ENCODE data around the gene FASN. TPM values are rescaled to one million over a fixed set of nuclear protein-coding genes. Genes with fewer than 3 reads are reported as not detected.

FASN gene
- total RNA-seq, 1 donor from 2014 or later = 439 TPM

DNA sequence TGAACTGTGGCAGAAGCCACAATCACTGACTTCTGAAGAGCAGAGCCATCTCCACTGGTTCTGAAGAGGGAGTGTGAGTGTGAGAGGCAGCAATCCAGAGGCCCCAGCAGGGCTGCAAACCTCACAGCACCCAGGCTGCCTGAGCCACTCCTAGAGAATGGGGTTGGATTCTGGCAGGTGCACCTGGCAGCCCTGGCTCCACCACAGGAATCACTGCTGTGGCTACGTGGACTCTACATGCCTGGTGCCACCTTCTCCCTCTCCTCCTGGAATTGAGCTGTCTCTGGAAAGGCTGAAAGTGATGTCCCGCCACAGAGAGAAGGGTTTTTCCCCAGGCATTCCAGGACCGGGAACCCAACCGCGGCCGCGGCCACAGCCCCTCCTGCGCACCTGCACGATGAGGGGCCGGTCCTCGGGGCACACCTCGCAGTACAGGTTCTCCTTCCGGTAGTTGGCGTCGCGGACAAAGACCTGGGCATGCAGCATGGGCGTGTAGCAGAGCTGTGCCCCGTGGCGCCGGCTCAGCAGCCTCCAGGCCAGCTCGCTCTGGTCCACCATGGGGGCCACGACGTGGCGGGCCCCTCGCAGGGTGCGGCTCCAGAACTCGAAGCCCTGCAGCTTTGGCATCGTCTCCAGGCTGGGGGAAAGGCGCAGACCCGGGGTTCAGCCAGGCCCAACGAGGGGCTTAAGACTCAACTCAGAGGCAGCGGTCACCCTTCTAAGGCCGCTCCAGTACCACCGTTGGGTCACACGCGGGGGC is 33.4 kb downstream of the FASN start:
- Mint-ChIP-seq H3K27me3 (ENCODE audit: unreplicated experiment) (peaks cover 10% of the 10 kb centered on the region), H3K4me3 (ENCODE audit: unreplicated experiment) (peak overlapping the region; percentile 70), H3K4me1 (ENCODE audit: low read depth, unreplicated experiment) (no peaks in the 10 kb centered on the region), H3K36me3 (ENCODE audit: unreplicated experiment) (no peaks in the 10 kb centered on the region), H3K27ac (ENCODE audit: unreplicated experiment) (no peak overlapping the region), H3K9me3 (ENCODE audit: unreplicated experiment) (peaks cover 3% of the 10 kb centered on the region)
- DNase-seq = no peak
- TF ChIP-seq, protein P1, sequence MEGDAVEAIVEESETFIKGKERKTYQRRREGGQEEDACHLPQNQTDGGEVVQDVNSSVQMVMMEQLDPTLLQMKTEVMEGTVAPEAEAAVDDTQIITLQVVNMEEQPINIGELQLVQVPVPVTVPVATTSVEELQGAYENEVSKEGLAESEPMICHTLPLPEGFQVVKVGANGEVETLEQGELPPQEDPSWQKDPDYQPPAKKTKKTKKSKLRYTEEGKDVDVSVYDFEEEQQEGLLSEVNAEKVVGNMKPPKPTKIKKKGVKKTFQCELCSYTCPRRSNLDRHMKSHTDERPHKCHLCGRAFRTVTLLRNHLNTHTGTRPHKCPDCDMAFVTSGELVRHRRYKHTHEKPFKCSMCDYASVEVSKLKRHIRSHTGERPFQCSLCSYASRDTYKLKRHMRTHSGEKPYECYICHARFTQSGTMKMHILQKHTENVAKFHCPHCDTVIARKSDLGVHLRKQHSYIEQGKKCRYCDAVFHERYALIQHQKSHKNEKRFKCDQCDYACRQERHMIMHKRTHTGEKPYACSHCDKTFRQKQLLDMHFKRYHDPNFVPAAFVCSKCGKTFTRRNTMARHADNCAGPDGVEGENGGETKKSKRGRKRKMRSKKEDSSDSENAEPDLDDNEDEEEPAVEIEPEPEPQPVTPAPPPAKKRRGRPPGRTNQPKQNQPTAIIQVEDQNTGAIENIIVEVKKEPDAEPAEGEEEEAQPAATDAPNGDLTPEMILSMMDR (IDR thresholded peaks at IDR 0.05; ENCODE audit: partially characterized antibody, unreplicated experiment) = no peak

DNA sequence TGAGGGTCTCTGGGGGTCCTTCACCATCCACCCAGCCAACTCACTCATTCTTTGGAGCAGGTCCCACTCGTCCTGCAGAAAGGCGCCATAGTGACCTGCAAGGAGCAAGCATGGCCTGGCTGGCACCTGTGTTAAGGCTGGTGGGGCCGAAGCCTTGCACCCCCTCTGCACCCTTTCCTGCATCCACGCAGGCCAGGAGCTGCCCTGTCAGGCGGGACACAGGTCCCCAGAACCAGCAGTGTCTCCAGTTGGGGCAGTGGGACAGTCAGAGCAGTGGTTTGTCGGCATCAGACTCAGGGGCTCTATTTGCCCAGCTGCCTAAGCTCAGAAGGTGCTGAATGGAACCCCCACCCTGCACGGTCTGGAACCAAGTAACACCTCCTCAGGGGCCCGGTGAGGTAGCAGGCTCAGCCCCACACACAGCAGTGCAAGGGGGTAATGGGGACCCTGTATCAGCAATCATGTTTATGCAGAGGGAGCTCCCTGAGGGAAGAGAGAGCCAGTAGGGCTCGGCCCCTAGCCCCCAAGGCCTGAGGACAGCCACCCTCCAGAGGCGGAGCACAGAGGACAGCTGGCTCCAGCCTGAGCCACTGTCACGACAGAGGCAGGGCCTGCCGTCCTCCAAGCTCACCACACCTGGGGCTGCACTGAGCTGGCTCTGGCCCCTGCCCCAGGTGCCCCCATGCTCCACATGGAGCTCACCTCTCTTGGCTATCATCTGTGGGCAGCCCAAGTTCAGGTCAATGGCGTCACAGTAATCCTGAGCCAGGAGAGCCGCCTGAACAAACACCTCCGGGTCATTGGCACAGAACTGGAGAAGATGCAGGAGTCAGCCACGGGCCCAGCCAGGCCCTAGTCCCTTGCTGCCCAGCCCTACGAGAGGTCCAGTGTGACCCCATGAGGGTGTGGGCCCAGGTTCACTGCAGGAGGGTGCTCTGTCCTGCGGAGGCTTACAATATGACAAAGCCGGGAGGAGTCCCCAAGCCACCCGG is 34.3 kb downstream of the FASN start:
- TF ChIP-seq, protein P1 (IDR thresholded peaks at IDR 0.05; ENCODE audit: partially characterized antibody, unreplicated experiment) = no peak
- H3K36me3 Mint-ChIP-seq (ENCODE audit: unreplicated experiment) = no peaks in the 10 kb centered on the region
- no peaks in the 10 kb centered on the region for H3K4me1 Mint-ChIP-seq (ENCODE audit: low read depth, unreplicated experiment)
- H3K27me3 Mint-ChIP-seq (ENCODE audit: unreplicated experiment) = peaks cover 10% of the 10 kb centered on the region
- DNase-seq = no peak
- no peak overlapping the region for H3K27ac Mint-ChIP-seq (ENCODE audit: unreplicated experiment)
- peaks cover 3% of the 10 kb centered on the region for H3K9me3 Mint-ChIP-seq (ENCODE audit: unreplicated experiment)
- H3K4me3 Mint-ChIP-seq (ENCODE audit: unreplicated experiment) = peak overlapping the region; percentile 70

DNA sequence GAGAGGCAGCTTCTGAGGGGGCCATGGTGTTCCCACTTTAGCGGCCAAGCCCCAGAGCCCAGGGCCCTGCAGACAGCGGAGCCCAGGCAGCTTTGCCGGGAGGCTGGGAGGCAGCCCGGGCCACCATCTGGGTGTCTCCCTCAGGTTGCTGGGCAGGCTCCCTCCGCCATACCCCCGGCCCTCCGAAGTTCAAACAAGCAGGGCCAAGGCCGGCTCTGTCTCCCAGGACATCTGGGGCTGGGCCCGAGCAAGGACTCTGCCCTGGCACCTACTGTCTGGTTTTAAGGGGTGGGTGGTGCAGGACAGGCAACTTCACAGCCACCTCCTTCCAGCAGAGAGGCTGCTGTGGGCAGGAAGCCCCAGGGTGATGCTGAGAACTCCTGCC is 35.1 kb downstream of the FASN start:
- H3K4me1 Mint-ChIP-seq (ENCODE audit: low read depth, unreplicated experiment) = no peaks in the 10 kb centered on the region
- H3K9me3 Mint-ChIP-seq (ENCODE audit: unreplicated experiment) = peaks cover 3% of the 10 kb centered on the region
- H3K27me3 Mint-ChIP-seq (ENCODE audit: unreplicated experiment) = peaks cover 10% of the 10 kb centered on the region
- no peak overlapping the region for H3K4me3 Mint-ChIP-seq (ENCODE audit: unreplicated experiment)
- no peak for DNase-seq
- TF ChIP-seq, protein P1 (IDR thresholded peaks at IDR 0.05; ENCODE audit: partially characterized antibody, unreplicated experiment) = no peak
- H3K27ac Mint-ChIP-seq (ENCODE audit: unreplicated experiment) = no peak overlapping the region
- H3K36me3 Mint-ChIP-seq (ENCODE audit: unreplicated experiment) = no peaks in the 10 kb centered on the region

DNA sequence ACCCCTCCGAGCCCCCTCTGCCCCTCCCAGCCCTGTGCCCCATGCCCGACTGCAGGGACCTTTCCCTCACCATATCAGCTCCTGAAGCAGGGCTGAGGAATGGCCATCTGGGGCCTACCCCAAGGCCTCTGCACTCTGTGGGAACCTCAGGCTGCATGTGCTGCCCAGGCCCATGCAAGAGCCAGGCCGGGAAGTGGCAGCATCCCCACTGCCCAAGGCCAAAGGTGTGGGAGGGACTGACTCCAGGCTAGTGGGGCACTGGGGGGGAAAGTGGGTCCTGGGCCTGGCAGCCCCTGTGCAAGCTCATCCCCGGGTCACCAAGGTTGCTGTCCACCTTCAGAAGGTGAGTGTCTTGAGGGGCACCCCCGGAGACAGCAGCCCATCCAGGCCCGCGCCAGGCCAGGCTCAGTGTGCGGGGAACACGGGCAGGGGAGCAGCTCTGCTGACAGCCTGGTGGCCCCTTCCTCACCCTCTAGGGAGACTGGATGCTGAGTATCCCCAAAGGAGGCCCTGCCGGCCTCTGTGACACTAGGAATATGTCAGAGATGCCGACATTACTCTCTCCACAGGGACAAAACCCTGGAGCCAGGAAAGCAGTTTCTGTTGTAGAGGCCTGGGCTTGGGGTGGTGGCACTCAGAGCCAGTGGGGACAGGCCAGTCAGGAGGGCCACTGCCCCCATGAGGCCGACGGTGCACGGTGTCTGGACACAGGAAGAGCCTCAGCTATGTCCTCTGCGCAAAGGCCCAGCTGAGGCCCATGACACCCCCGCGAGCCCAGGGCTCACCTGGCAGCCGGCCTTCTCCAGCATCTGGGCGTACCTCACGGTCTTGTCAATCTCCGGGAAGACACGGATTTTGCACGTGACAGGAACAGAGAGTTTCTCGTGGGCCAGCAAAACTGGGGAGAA is 35.7 kb downstream of the FASN start:
- Mint-ChIP-seq H3K27me3 (ENCODE audit: unreplicated experiment) (peaks cover 9% of the 10 kb centered on the region), H3K9me3 (ENCODE audit: unreplicated experiment) (peaks cover 3% of the 10 kb centered on the region), H3K4me1 (ENCODE audit: low read depth, unreplicated experiment) (no peaks in the 10 kb centered on the region), H3K4me3 (ENCODE audit: unreplicated experiment) (no peak overlapping the region), H3K27ac (ENCODE audit: unreplicated experiment) (no peak overlapping the region), H3K36me3 (ENCODE audit: unreplicated experiment) (no peaks in the 10 kb centered on the region)
- DNase-seq = no peak
- TF ChIP-seq, protein P1 (IDR thresholded peaks at IDR 0.05; ENCODE audit: partially characterized antibody, unreplicated experiment) = no peak
